Gastrocnemius medialis (tissue), 4 donors: ENCODE data around the gene CNNM2.

ENCODE experiments used
- POLR2A ChIP-seq, 2 donors: fragments of 450-650 bp; IDR thresholded peaks; one replicate each; pipeline ENCODE4 v1.6.1; 2017; ENCODE audit warnings: antibody characterized with exemption in 2 of 2, mild to moderate bottlenecking in 2 of 2, moderate library complexity in 2 of 2
- TF ChIP-seq, protein P1 (sequence below), 5 experiments: fragments of 450-650 bp in 3 of 5; fragments of 200-600 bp in 2 of 5; sonication (generic) in 2 of 5; IDR thresholded peaks in 4 of 5; conservative IDR thresholded peaks in 1 of 5; 1 replicate in 4 of 5; 2 replicates in 1 of 5; pipeline ENCODE4 v1.5.1; 2016 to 2019; ENCODE audit warnings: antibody characterized with exemption in 5 of 5, mild to moderate bottlenecking in 3 of 5, moderate library complexity in 3 of 5

GRCh38 chr10:103044942-103045489 lies 126.9 kb downstream of the CNNM2 start:
- TF ChIP-seq, protein P1, sequence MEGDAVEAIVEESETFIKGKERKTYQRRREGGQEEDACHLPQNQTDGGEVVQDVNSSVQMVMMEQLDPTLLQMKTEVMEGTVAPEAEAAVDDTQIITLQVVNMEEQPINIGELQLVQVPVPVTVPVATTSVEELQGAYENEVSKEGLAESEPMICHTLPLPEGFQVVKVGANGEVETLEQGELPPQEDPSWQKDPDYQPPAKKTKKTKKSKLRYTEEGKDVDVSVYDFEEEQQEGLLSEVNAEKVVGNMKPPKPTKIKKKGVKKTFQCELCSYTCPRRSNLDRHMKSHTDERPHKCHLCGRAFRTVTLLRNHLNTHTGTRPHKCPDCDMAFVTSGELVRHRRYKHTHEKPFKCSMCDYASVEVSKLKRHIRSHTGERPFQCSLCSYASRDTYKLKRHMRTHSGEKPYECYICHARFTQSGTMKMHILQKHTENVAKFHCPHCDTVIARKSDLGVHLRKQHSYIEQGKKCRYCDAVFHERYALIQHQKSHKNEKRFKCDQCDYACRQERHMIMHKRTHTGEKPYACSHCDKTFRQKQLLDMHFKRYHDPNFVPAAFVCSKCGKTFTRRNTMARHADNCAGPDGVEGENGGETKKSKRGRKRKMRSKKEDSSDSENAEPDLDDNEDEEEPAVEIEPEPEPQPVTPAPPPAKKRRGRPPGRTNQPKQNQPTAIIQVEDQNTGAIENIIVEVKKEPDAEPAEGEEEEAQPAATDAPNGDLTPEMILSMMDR (IDR thresholded peaks at IDR 0.05 in 4 of 5, conservative IDR thresholded peaks at IDR 0.05 in 1 of 5): no peak
- no peak for TF ChIP-seq POLR2A (IDR thresholded peaks at IDR 0.05)
